H1 (cell line): Measurements from ENCODE around the gene CSNK2A3. TPM values are rescaled to one million over a fixed set of nuclear protein-coding genes. Genes with fewer than 3 reads are reported as not detected.

ENCODE experiments used
- SIRT6 ChIP-seq: IDR thresholded peaks from one replicate; pipeline ENCODE4 v1.7.1; 2012; ENCODE audit warnings: low read length, inconsistent platforms
- SUZ12 ChIP-seq: fragments of 200-600 bp; sonication (generic); IDR thresholded peaks from 2 replicates; pipeline ENCODE4 v1.6.1; 2012; ENCODE audit warnings: mild to moderate bottlenecking, inconsistent platforms, low read length, moderate library complexity, mixed read lengths
- TAF7 ChIP-seq: optimal IDR thresholded peaks from 2 replicates; pipeline ENCODE3; 2011; ENCODE audit warnings: low read depth, mild to moderate bottlenecking, inconsistent platforms, low read length, moderate library complexity, borderline replicate concordance
- YY1 ChIP-seq: IDR thresholded peaks from 2 replicates; pipeline ENCODE4 v1.6.1; 2011; ENCODE audit warnings: low read depth, mild to moderate bottlenecking, low read length
- polyA plus RNA-seq, 7 experiments: library from polyadenylated mRNA; depleted of rRNA in 3 of 7; stranded (reverse) in 5 of 7; unstranded in 2 of 7; fragments of >200 nt in 5 of 7; fragments of 200-250 nt in 2 of 7; gene quantifications; 1 replicate in 5 of 7; 2 replicates in 1 of 7; 4 replicates in 1 of 7; pipeline versions ENCODE4 v1.2.1 to v1.2.3, GENCODE V29; 2011 to 2013; ENCODE audit warnings: missing spikeins in 2 of 7, mixed read lengths in 2 of 7
- total RNA-seq: library from RNA; stranded (reverse); fragmentation: NEBNext Ultra II Directional; extraction: Animal tissue kit (Norgen Biotek cat#: 25700); gene quantifications from 2 replicates; pipeline ENCODE4 v1.2.1, GENCODE V29; 2021
- TF ChIP-seq, protein P1 (sequence below), 3 experiments: IDR thresholded peaks; 1 replicate in 2 of 3; 2 replicates in 1 of 3; pipeline versions ENCODE4 v1.5.1 to v1.6.1; 2011; ENCODE audit warnings: low read length in 3 of 3, mild to moderate bottlenecking in 3 of 3, inconsistent platforms in 2 of 3, low read depth in 1 of 3, moderate library complexity in 1 of 3; ENCODE audit not compliant: insufficient read depth in 1 of 3; ENCODE audit errors: control extremely low read depth in 1 of 3

Gene CSNK2A3
- total and polyA plus RNA-seq, 2 of the 8 experiments (the other 6 are each of a cell fraction or from before 2014, with no cell fraction given): 0.69 to 1.0 TPM

DNA sequence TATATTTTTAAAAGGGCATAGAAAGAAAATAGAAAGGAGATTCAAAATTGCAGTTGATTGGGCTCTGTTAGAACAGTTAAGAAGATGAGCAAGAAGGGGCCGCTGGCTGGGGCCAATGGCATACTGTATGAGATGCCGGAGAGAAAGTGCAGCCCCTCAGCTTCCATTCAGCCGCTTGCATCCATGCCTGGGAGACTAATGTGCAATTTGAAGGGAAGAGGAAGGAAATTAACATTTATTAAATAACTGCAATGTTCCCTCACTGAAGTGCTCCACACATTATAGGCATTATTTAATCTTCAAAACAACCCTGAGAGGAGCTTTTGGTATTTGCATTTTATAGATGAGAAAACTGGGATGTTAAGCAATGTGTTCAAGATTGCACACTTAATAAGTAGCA, 44.7 kb upstream of the CSNK2A3 start (continued):
- TF ChIP-seq, protein P1, sequence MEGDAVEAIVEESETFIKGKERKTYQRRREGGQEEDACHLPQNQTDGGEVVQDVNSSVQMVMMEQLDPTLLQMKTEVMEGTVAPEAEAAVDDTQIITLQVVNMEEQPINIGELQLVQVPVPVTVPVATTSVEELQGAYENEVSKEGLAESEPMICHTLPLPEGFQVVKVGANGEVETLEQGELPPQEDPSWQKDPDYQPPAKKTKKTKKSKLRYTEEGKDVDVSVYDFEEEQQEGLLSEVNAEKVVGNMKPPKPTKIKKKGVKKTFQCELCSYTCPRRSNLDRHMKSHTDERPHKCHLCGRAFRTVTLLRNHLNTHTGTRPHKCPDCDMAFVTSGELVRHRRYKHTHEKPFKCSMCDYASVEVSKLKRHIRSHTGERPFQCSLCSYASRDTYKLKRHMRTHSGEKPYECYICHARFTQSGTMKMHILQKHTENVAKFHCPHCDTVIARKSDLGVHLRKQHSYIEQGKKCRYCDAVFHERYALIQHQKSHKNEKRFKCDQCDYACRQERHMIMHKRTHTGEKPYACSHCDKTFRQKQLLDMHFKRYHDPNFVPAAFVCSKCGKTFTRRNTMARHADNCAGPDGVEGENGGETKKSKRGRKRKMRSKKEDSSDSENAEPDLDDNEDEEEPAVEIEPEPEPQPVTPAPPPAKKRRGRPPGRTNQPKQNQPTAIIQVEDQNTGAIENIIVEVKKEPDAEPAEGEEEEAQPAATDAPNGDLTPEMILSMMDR (IDR thresholded peaks at IDR 0.05; ENCODE audit: control extremely low read depth in 1 of 3, insufficient read depth in 1 of 3, low read depth in 1 of 3, low read length in 3 of 3): no peak
- TF ChIP-seq SUZ12 (no peak), SIRT6 (no peak), TAF7 (no peak), YY1 (no peak)
